Neural cell (in vitro differentiated cells): ENCODE data around the gene ZNF324. TPM values are rescaled to one million over a fixed set of nuclear protein-coding genes. Genes with fewer than 3 reads are reported as not detected.

ENCODE experiments used
- H2AFZ ChIP-seq: fragments of 200-600, 300-800 bp; sonication (generic), shearing (Covaris generic); 2 replicates; pipeline ENCODE4 v1.6.0; 2014; ENCODE audit warnings: low read depth, mild to moderate bottlenecking, antibody characterized with exemption, low read length, moderate library complexity
- H3F3A ChIP-seq: fragments of 200-600 bp; shearing (Covaris generic); 2 replicates; pipeline ENCODE4 v1.6.1; 2016; ENCODE audit warnings: mild to moderate bottlenecking, moderate library complexity, mixed read lengths, antibody characterized with exemption, low read length; ENCODE audit not compliant: insufficient read depth, poor library complexity, severe bottlenecking
- H3K27ac ChIP-seq: fragments of 200-600, 300-800 bp; sonication (generic), shearing (Covaris generic); 2 replicates; pipeline ENCODE4 v1.5.1; 2014; ENCODE audit warnings: mild to moderate bottlenecking, low read length, moderate library complexity
- H3K27me3 ChIP-seq: fragments of 300-800, 200-600 bp; sonication (generic), shearing (Covaris generic); 2 replicates; pipeline ENCODE4 v1.6.0; 2014; ENCODE audit warnings: mild to moderate bottlenecking, low read depth, low read length, moderate library complexity; ENCODE audit not compliant: insufficient read depth
- H3K36me3 ChIP-seq: fragments of 300-800, 200-600 bp; sonication (generic), shearing (Covaris generic); 2 replicates; pipeline ENCODE4 v1.5.1; 2014; ENCODE audit warnings: mild to moderate bottlenecking, antibody characterized with exemption, low read length, moderate library complexity; ENCODE audit not compliant: insufficient read depth
- H3K4me2 ChIP-seq: fragments of 300-800, 200-600 bp; sonication (generic), shearing (Covaris generic); 2 replicates; pipeline ENCODE4 v1.6.0; 2014; ENCODE audit warnings: mild to moderate bottlenecking, low read length
- H3K4me3 ChIP-seq: fragments of 300-800, 200-600 bp; sonication (generic), shearing (Covaris generic); 2 replicates; pipeline ENCODE4 v1.5.1; 2014; ENCODE audit warnings: mild to moderate bottlenecking, low read length, moderate library complexity
- H3K79me2 ChIP-seq: fragments of 200-600 bp; shearing (Covaris generic); replicated peaks from 2 replicates; pipeline ENCODE4 v1.6.0; 2014; ENCODE audit warnings: mild to moderate bottlenecking, low read length, moderate library complexity; ENCODE audit not compliant: insufficient read depth
- H3K9ac ChIP-seq: fragments of 300-800, 200-600 bp; sonication (generic), shearing (Covaris generic); 2 replicates; pipeline ENCODE4 v1.6.1; 2016; ENCODE audit warnings: mild to moderate bottlenecking, low read length, mixed read lengths
- H3K9me2 ChIP-seq: fragments of 200-600 bp; shearing (Covaris generic); 2 replicates; pipeline ENCODE4 v1.6.1; 2016; ENCODE audit warnings: mild to moderate bottlenecking, low read length, mixed read lengths; ENCODE audit not compliant: insufficient read depth
- H3K9me3 ChIP-seq: fragments of 200-600, 300-800 bp; sonication (generic), shearing (Covaris generic); 2 replicates; pipeline ENCODE4 v1.6.1; 2016; ENCODE audit warnings: mild to moderate bottlenecking, mixed run types, low read length, moderate library complexity, mixed read lengths
- H4K20me1 ChIP-seq: fragments of 200-600 bp; shearing (Covaris generic); 2 replicates; pipeline ENCODE4 v1.6.1; 2016; ENCODE audit warnings: mild to moderate bottlenecking, mixed run types; ENCODE audit not compliant: insufficient read depth
- CTCF ChIP-seq: fragments of 450-650 bp; IDR thresholded peaks from 2 replicates; pipeline ENCODE4 v1.5.1; 2014; ENCODE audit warnings: antibody characterized with exemption, mild to moderate bottlenecking, moderate library complexity; ENCODE audit not compliant: poor library complexity, severe bottlenecking
- EP300 ChIP-seq: fragments of 450-650 bp; conservative IDR thresholded peaks from 2 replicates; pipeline ENCODE4 v1.6.1; 2014; ENCODE audit warnings: antibody characterized with exemption, mild to moderate bottlenecking, moderate library complexity; ENCODE audit not compliant: poor library complexity, severe bottlenecking
- EZH2 ChIP-seq: fragments of 200-600, 300-800 bp; shearing (Covaris generic), sonication (generic); IDR thresholded peaks from 2 replicates; pipeline ENCODE4 v1.6.1; 2014; ENCODE audit warnings: antibody characterized with exemption, low read length, borderline replicate concordance, mild to moderate bottlenecking; ENCODE audit not compliant: insufficient read depth, poor library complexity, severe bottlenecking
- MXI1 ChIP-seq: fragments of 450-650 bp; conservative IDR thresholded peaks from 2 replicates; pipeline ENCODE4 v1.6.1; 2014; ENCODE audit warnings: antibody characterized with exemption, mild to moderate bottlenecking; ENCODE audit not compliant: poor library complexity, severe bottlenecking
- POLR2AphosphoS5 ChIP-seq: IDR thresholded peaks from 2 replicates; pipeline ENCODE4 v1.6.1; 2012
- RAD21 ChIP-seq: fragments of 450-650 bp; conservative IDR thresholded peaks from 2 replicates; pipeline ENCODE4 v1.6.1; 2014; ENCODE audit warnings: antibody characterized with exemption, mild to moderate bottlenecking, moderate library complexity
- SMC3 ChIP-seq: fragments of 450-650 bp; conservative IDR thresholded peaks from 2 replicates; pipeline ENCODE4 v1.6.1; 2014; ENCODE audit warnings: antibody characterized with exemption, mild to moderate bottlenecking, moderate library complexity; ENCODE audit not compliant: poor library complexity
- TAF1 ChIP-seq: IDR thresholded peaks from 2 replicates; pipeline ENCODE4 v1.6.1; 2012; ENCODE audit warnings: low read depth
- polyA plus RNA-seq: library from polyadenylated mRNA; depleted of rRNA; stranded (reverse); fragments of >200 nt; gene quantifications from 2 replicates; pipeline ENCODE4 v1.2.3, GENCODE V29; 2014
- TF ChIP-seq, protein P1 (sequence below): IDR thresholded peaks from 2 replicates; pipeline ENCODE4 v1.6.1; 2012; ENCODE audit warnings: borderline replicate concordance

The ZNF324 gene
- polyA plus RNA-seq, 1 donor from 2014 or later = 12.5 TPM

DNA sequence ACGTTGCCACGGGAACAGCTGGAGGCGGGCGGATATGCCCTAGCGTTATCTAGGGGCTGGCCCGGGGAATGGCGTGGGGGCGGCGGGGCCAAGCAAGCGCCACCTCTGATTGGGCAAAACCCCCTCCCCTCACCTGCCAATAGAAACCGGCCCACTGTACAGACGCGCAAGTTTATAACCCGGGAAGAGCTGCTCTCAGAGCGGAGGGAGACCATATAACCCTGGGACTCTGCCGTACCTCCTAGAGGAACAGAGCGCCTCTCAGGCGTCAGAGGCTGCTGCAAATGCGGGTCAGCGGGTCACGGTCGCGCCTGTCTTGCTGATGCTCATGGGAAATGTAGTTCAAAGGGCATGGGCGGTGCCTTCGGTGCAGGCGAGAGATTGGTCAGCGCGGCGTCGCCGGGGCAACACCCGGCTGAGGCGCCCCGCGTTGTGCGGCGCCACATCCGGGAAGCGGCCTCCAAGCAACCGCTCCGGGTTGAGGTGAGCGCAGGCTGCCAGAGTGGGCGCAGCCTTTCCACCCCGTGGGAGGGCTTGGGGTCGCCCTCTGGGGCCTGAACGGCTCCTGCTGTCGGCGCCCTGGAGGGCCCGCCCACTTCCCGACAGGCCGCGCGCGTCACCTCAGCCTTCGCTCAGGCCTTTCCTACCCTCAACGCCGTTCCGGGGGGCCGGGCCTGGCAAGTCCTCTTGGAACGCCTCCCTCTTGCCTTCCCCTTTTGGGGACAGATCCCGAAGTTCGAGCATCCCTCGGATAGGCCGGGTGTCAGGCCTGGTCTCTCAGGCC, 9.0 kb downstream of the ZNF324 start, which contains the start of gene ZNF446:
TSS of gene ZNF446 (plus strand) at position 639 of the 784 bp plus-strand sequence. CDS start 867 bp downstream, outside the sequence.
- no peaks in the 10 kb centered on the region for H3K9me2 ChIP-seq
- H3K79me2 ChIP-seq = no peaks in the 10 kb centered on the region
- H3K4me3 ChIP-seq = peak within 1 kb of the TSS; percentile 94
- H3K27ac ChIP-seq = peak within 1 kb of the TSS; percentile 89
- H3K4me2 ChIP-seq = peak within 1 kb of the TSS; percentile 89
- H2AFZ ChIP-seq = peak within 1 kb of the TSS; percentile 73
- H4K20me1 ChIP-seq = no peaks in the 10 kb centered on the region
- peak; percentile 79 for TF ChIP-seq POLR2AphosphoS5
- no peak for TF ChIP-seq EZH2
- peak; percentile 25 for TF ChIP-seq TAF1
- TF ChIP-seq, protein P1, sequence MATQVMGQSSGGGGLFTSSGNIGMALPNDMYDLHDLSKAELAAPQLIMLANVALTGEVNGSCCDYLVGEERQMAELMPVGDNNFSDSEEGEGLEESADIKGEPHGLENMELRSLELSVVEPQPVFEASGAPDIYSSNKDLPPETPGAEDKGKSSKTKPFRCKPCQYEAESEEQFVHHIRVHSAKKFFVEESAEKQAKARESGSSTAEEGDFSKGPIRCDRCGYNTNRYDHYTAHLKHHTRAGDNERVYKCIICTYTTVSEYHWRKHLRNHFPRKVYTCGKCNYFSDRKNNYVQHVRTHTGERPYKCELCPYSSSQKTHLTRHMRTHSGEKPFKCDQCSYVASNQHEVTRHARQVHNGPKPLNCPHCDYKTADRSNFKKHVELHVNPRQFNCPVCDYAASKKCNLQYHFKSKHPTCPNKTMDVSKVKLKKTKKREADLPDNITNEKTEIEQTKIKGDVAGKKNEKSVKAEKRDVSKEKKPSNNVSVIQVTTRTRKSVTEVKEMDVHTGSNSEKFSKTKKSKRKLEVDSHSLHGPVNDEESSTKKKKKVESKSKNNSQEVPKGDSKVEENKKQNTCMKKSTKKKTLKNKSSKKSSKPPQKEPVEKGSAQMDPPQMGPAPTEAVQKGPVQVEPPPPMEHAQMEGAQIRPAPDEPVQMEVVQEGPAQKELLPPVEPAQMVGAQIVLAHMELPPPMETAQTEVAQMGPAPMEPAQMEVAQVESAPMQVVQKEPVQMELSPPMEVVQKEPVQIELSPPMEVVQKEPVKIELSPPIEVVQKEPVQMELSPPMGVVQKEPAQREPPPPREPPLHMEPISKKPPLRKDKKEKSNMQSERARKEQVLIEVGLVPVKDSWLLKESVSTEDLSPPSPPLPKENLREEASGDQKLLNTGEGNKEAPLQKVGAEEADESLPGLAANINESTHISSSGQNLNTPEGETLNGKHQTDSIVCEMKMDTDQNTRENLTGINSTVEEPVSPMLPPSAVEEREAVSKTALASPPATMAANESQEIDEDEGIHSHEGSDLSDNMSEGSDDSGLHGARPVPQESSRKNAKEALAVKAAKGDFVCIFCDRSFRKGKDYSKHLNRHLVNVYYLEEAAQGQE = peak; percentile 4
- TF ChIP-seq MXI1 = peak; percentile 88
- TF ChIP-seq SMC3 = no peak
- no peak for TF ChIP-seq RAD21
- peak; percentile 49 for TF ChIP-seq CTCF
- TF ChIP-seq EP300 = peak; percentile 45
- H3K27me3 ChIP-seq = no peaks in the 10 kb centered on the region
- peak within 1 kb of the TSS; percentile 90 for H3K9ac ChIP-seq
- H3K9me3 ChIP-seq = no peaks in the 10 kb centered on the region
- peaks cover 5% of the 10 kb centered on the region for H3K36me3 ChIP-seq
- no peaks in the 10 kb centered on the region for H3F3A ChIP-seq

- Histone ChIP-seq H3K9me3 (no peaks in the 10 kb centered on the region), H4K20me1 (no peaks in the 10 kb centered on the region), H3K4me2 (peak overlapping the region; percentile 89), H3K9ac (peak overlapping the region; percentile 90), H3K27ac (peak overlapping the region; percentile 89), H3K79me2 (no peaks in the 10 kb centered on the region), H2AFZ (peak overlapping the region; percentile 73), H3K36me3 (peaks cover 5% of the 10 kb centered on the region), H3K27me3 (no peaks in the 10 kb centered on the region), H3F3A (no peaks in the 10 kb centered on the region), H3K4me3 (peak overlapping the region; percentile 94), H3K9me2 (no peaks in the 10 kb centered on the region)
- peak; percentile 6 for TF ChIP-seq TAF1
- TF ChIP-seq CTCF = no peak
- TF ChIP-seq, protein P1 = no peak
Measured at GRCh38 chr19:58476498-58477015, 9.7 kb downstream of the ZNF324 start.
